Endodermal cell (in vitro differentiated cells): ENCODE measurements around the gene OR51B2. TPM values are rescaled to one million over a fixed set of nuclear protein-coding genes. Genes with fewer than 3 reads are reported as not detected.

Source experiments
- DNase-seq: peaks from one replicate; pipeline ENCODE4 v3.0.0-alpha.2; 2017
- H3K27ac ChIP-seq: 2 replicates; pipeline ENCODE4 v1.5.1; 2013; ENCODE audit warnings: mild to moderate bottlenecking, low read depth, low read length, moderate library complexity
- H3K27me3 ChIP-seq: 2 replicates; pipeline ENCODE4 v1.6.1; 2013; ENCODE audit warnings: mild to moderate bottlenecking, low read length, moderate library complexity; ENCODE audit not compliant: insufficient read depth, control insufficient read depth, poor library complexity, severe bottlenecking
- H3K36me3 ChIP-seq: 2 replicates; pipeline ENCODE4 v1.7.0; 2013; ENCODE audit warnings: mild to moderate bottlenecking, low read length, moderate library complexity; ENCODE audit not compliant: control insufficient read depth, insufficient read depth
- H3K4me1 ChIP-seq: one replicate; pipeline ENCODE4 v1.7.0; 2013; ENCODE audit warnings: low read length; ENCODE audit not compliant: control insufficient read depth, insufficient read depth
- H3K4me3 ChIP-seq: 2 replicates; pipeline ENCODE4 v1.5.1; 2013; ENCODE audit warnings: mild to moderate bottlenecking, low read length, moderate library complexity
- H3K9ac ChIP-seq: 2 replicates; pipeline ENCODE4 v1.6.1; 2013; ENCODE audit warnings: mild to moderate bottlenecking, low read length, moderate library complexity; ENCODE audit not compliant: poor library complexity, severe bottlenecking; ENCODE audit errors: extremely low read depth
- H3K9me3 ChIP-seq: 2 replicates; pipeline ENCODE4 v1.6.1; 2013; ENCODE audit warnings: mild to moderate bottlenecking, low read length, moderate library complexity; ENCODE audit not compliant: control insufficient read depth
- H3K27ac Mint-ChIP-seq: 2 replicates; pipeline ENCODE4 v1.8.0; 2020; ENCODE audit warnings: mixed read lengths
- H3K27me3 Mint-ChIP-seq: 2 replicates; pipeline ENCODE4 v1.8.0; 2021; ENCODE audit warnings: mild to moderate bottlenecking, mixed read lengths; ENCODE audit not compliant: insufficient read depth
- H3K36me3 Mint-ChIP-seq: 2 replicates; pipeline ENCODE4 v1.8.0; 2020; ENCODE audit warnings: low read depth, mixed read lengths
- H3K4me1 Mint-ChIP-seq: 2 replicates; pipeline ENCODE4 v1.8.0; 2020; ENCODE audit warnings: mixed read lengths
- H3K4me3 Mint-ChIP-seq: 2 replicates; pipeline ENCODE4 v1.8.0; 2020; ENCODE audit warnings: mild to moderate bottlenecking, moderate library complexity, mixed read lengths
- H3K9me3 Mint-ChIP-seq: 2 replicates; pipeline ENCODE4 v1.8.0; 2020; ENCODE audit warnings: mild to moderate bottlenecking, mixed read lengths
- CTCF ChIP-seq: fragments of 200-600 bp; sonication (generic); conservative IDR thresholded peaks from 2 replicates; pipeline ENCODE4 v1.5.0; 2021; ENCODE audit warnings: antibody characterized with exemption, mild to moderate bottlenecking
- WGBS, 2 experiments: methylation state at CpG; one replicate each; pipeline versions ENCODE4 v1.1.5 to v1.1.7; 2013; ENCODE audit warnings: missing lambda C conversion rate in 2 of 2, mixed read lengths in 1 of 2; ENCODE audit not compliant: insufficient coverage in 1 of 2, insufficient read length in 1 of 2; 5-methylcytosine and 5-hydroxymethylcytosine counted together
- total RNA-seq, 2 donors: library from RNA; stranded (reverse); fragmentation: NEBNext Ultra II Directional in 1 of 2; extraction: Animal tissue kit (Norgen Biotek cat#: 25700) in 1 of 2; gene quantifications; 2 replicates in 1 of 2; 3 replicates in 1 of 2; pipeline ENCODE4 v1.2.1, GENCODE V29; 2021

The OR51B2 gene
- total RNA-seq, 2 donors from 2014 or later, result 0.51 TPM; not detected in 1

- Mint-ChIP-seq H3K9me3 (no peaks in the 10 kb centered on the region), H3K36me3 (no peaks in the 10 kb centered on the region), H3K27ac (no peak overlapping the region), H3K4me3 (no peak overlapping the region), H3K4me1 (peaks cover 18% of the 10 kb centered on the region), H3K27me3 (no peaks in the 10 kb centered on the region)
- Histone ChIP-seq H3K27ac (no peak overlapping the region), H3K27me3 (no peaks in the 10 kb centered on the region), H3K9me3 (no peaks in the 10 kb centered on the region), H3K9ac (no peak overlapping the region), H3K36me3 (no peaks in the 10 kb centered on the region), H3K4me1 (peaks cover 4% of the 10 kb centered on the region), H3K4me3 (no peak overlapping the region)
- no peak for TF ChIP-seq CTCF
- no peak for DNase-seq
- 83 to 90% methylated on average over 4 to 6 of the region's 6 CpGs for WGBS, 2 experiments
Observed at GRCh38 chr11:5275369-5276110, 48.6 kb downstream of the OR51B2 start.

GRCh38 chr11:5274395-5274794 is 49.7 kb downstream of the OR51B2 start:
- H3K9me3 ChIP-seq, result no peaks in the 10 kb centered on the region
- peaks cover 4% of the 10 kb centered on the region for H3K4me1 ChIP-seq
- H3K27me3 ChIP-seq, result no peaks in the 10 kb centered on the region
- Mint-ChIP-seq H3K4me3 (no peak overlapping the region), H3K36me3 (no peaks in the 10 kb centered on the region), H3K4me1 (peaks cover 13% of the 10 kb centered on the region), H3K9me3 (no peaks in the 10 kb centered on the region), H3K27me3 (no peaks in the 10 kb centered on the region), H3K27ac (peak overlapping the region; percentile 52)
- no peaks in the 10 kb centered on the region for H3K36me3 ChIP-seq
- no peak for DNase-seq
- H3K27ac ChIP-seq, result no peak overlapping the region
- TF ChIP-seq CTCF, result no peak
- 85 to 87% methylated on average over 3 to 5 of the region's 5 CpGs for WGBS, 2 experiments
- no peak overlapping the region for H3K4me3 ChIP-seq
- H3K9ac ChIP-seq, result no peak overlapping the region

Other genes with a start within 250 kb of the OR51B2 start
- gene OR52A5, start 185.9 kb downstream of the OR51B2 start, total RNA-seq, result under 1 TPM; 0.13 to 0.15 TPM
- 10 to 100 TPM in 1 of 2 donors, 1 to 10 TPM in 1; 2.5 to 14.3 TPM for gene OR52A1, start 169.5 kb downstream of the OR51B2 start, total RNA-seq
- not detected for gene OR51V1, start 123.6 kb downstream of the OR51B2 start, total RNA-seq
- not detected for gene HBB, start 97.2 kb downstream of the OR51B2 start, total RNA-seq
- not detected for gene HBD, start 89.8 kb downstream of the OR51B2 start, total RNA-seq
- not detected for gene HBG1, start 74.4 kb downstream of the OR51B2 start, total RNA-seq
- gene HBG2, start 69.5 kb downstream of the OR51B2 start, total RNA-seq, result under 1 TPM; 0.59 to 0.62 TPM
- 1 to 10 TPM in 1 of 2 donors, under 1 TPM in 1; 0.81 to 6.1 TPM for gene HBE1, start 54.4 kb downstream of the OR51B2 start, total RNA-seq
- gene OR51B4, start 22.4 kb downstream of the OR51B2 start, total RNA-seq, result not detected
- 1 to 10 TPM in 1 of 2 donors, under 1 TPM in 1; 0.93 to 1.8 TPM for gene OR51B5, start 19.2 kb upstream of the OR51B2 start, total RNA-seq
- gene OR51B6, start 27.2 kb upstream of the OR51B2 start, total RNA-seq, result under 1 TPM in 1 of 2 donors, not detected in 1; 0.29 TPM
- 1 to 10 TPM in 1 of 2 donors, under 1 TPM in 1; 0.55 to 1.1 TPM for gene OR51M1, start 59.5 kb upstream of the OR51B2 start, total RNA-seq
- 1 to 10 TPM in 1 of 2 donors, under 1 TPM in 1; 0.24 to 1.6 TPM for gene OR51Q1, start 97.8 kb upstream of the OR51B2 start, total RNA-seq
- gene OR51I1, start 117.2 kb upstream of the OR51B2 start, total RNA-seq, result not detected
- gene OR51I2, start 125.0 kb upstream of the OR51B2 start, total RNA-seq, result not detected
- gene OR52D1, start 164.4 kb upstream of the OR51B2 start, total RNA-seq, result not detected
- under 1 TPM in 1 of 2 donors, not detected in 1; 0.24 TPM for gene UBQLN3, start 185.7 kb upstream of the OR51B2 start, total RNA-seq
- under 1 TPM; 0.20 to 0.26 TPM for gene UBQLNL, start 192.4 kb upstream of the OR51B2 start, total RNA-seq
- gene OR52H1, start 224.2 kb upstream of the OR51B2 start, total RNA-seq, result not detected